ENCODE measurements around the gene VPS26C. TPM values are rescaled to one million over a fixed set of nuclear protein-coding genes. Genes with fewer than 3 reads are reported as not detected.

The VPS26C gene
- total RNA-seq, 6 experiments from 2014 or later = 27.4 to 52.3 (median 31.3) TPM

GRCh38 chr21:37237764-37238163, 29.4 kb downstream of the VPS26C start:
- Histone ChIP-seq H3K4me1 (no peaks in the 10 kb centered on the region), H3K27ac (no peak overlapping the region), H3K27me3 (no peaks in the 10 kb centered on the region), H3K36me3 (peaks cover 0 to 27% (median 0%) of the 10 kb centered on the region in 4 donors), H3K4me3 (no peak overlapping the region), H3K9me3 (no peaks in the 10 kb centered on the region)
- WGBS (ENCODE audit: insufficient coverage, low coverage, low lambda C conversion rate, missing lambda C conversion rate) = 53% methylated on average over 4 of the region's 4 CpGs
- no peak for DNase-seq
- intact Hi-C loops (cut with DNase I) = no loop called here
- peak; percentile 20 to 51 (median 35) for ATAC-seq
- no peak for TF ChIP-seq POLR2A (IDR thresholded peaks at IDR 0.05)
- no peak for TF ChIP-seq CTCF (IDR thresholded peaks at IDR 0.05)

GRCh38 chr21:37237346-37237745, 29.8 kb downstream of the VPS26C start:
- Histone ChIP-seq H3K27me3 (no peaks in the 10 kb centered on the region), H3K4me3 (no peak overlapping the region), H3K27ac (no peak overlapping the region), H3K36me3 (peaks cover 0 to 31% (median under 1%) of the 10 kb centered on the region in 4 donors), H3K9me3 (no peaks in the 10 kb centered on the region), H3K4me1 (no peaks in the 10 kb centered on the region)
- WGBS (ENCODE audit: insufficient coverage, low coverage, low lambda C conversion rate, missing lambda C conversion rate) = 83% methylated on average over 2 of the region's 2 CpGs
- TF ChIP-seq CTCF (IDR thresholded peaks at IDR 0.05) = no peak
- TF ChIP-seq POLR2A (IDR thresholded peaks at IDR 0.05) = no peak
- intact Hi-C loops (cut with DNase I) = no loop called here
- DNase-seq (no peak), ATAC-seq (no peak)

GRCh38 chr21:37233551-37234146, 33.5 kb downstream of the VPS26C start:
- ATAC-seq (no peak), DNase-seq (no peak)
- H3K9me3 ChIP-seq = no peaks in the 10 kb centered on the region
- H3K4me1 ChIP-seq = no peaks in the 10 kb centered on the region
- no peak for TF ChIP-seq POLR2A (IDR thresholded peaks at IDR 0.05)
- no peak for TF ChIP-seq CTCF (IDR thresholded peaks at IDR 0.05)
- 96% methylated on average over 6 of the region's 9 CpGs for whole genome bisulfite sequencing (ENCODE audit: insufficient coverage, low coverage, low lambda C conversion rate, missing lambda C conversion rate)
- H3K36me3 ChIP-seq = peaks cover 0 to 60% (median 3%) of the 10 kb centered on the region in 4 donors
- no peak overlapping the region for H3K4me3 ChIP-seq
- H3K27me3 ChIP-seq = no peaks in the 10 kb centered on the region
- H3K27ac ChIP-seq = no peak overlapping the region
- intact Hi-C loops (cut with DNase I) = no loop called here

GRCh38 chr21:37232274-37233018, 34.7 kb downstream of the VPS26C start:
- Histone ChIP-seq H3K27me3 (no peaks in the 10 kb centered on the region), H3K9me3 (no peaks in the 10 kb centered on the region), H3K27ac (no peak overlapping the region), H3K4me1 (no peaks in the 10 kb centered on the region), H3K4me3 (no peak overlapping the region), H3K36me3 (peaks cover 2 to 68% (median 9%) of the 10 kb centered on the region in 4 donors)
- ATAC-seq (no peak), DNase-seq (no peak)
- TF ChIP-seq POLR2A (IDR thresholded peaks at IDR 0.05) = no peak
- no peak for TF ChIP-seq CTCF (IDR thresholded peaks at IDR 0.05)
- intact Hi-C loops (cut with DNase I) = no loop called here
- 88% methylated on average over 17 of the region's 19 CpGs for WGBS (ENCODE audit: insufficient coverage, low coverage, low lambda C conversion rate, missing lambda C conversion rate)

All from right lobe of liver (tissue), 6 donors.